ENCODE results near the gene SAMM50.

GRCh38 chr22:44042249-44043218 is 87.3 kb downstream of the SAMM50 start:
- TF ChIP-seq, protein P1, sequence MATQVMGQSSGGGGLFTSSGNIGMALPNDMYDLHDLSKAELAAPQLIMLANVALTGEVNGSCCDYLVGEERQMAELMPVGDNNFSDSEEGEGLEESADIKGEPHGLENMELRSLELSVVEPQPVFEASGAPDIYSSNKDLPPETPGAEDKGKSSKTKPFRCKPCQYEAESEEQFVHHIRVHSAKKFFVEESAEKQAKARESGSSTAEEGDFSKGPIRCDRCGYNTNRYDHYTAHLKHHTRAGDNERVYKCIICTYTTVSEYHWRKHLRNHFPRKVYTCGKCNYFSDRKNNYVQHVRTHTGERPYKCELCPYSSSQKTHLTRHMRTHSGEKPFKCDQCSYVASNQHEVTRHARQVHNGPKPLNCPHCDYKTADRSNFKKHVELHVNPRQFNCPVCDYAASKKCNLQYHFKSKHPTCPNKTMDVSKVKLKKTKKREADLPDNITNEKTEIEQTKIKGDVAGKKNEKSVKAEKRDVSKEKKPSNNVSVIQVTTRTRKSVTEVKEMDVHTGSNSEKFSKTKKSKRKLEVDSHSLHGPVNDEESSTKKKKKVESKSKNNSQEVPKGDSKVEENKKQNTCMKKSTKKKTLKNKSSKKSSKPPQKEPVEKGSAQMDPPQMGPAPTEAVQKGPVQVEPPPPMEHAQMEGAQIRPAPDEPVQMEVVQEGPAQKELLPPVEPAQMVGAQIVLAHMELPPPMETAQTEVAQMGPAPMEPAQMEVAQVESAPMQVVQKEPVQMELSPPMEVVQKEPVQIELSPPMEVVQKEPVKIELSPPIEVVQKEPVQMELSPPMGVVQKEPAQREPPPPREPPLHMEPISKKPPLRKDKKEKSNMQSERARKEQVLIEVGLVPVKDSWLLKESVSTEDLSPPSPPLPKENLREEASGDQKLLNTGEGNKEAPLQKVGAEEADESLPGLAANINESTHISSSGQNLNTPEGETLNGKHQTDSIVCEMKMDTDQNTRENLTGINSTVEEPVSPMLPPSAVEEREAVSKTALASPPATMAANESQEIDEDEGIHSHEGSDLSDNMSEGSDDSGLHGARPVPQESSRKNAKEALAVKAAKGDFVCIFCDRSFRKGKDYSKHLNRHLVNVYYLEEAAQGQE (IDR thresholded peaks at IDR 0.05; ENCODE audit: low read depth) = no peak
- TF ChIP-seq POLR2A (IDR thresholded peaks at IDR 0.05; ENCODE audit: borderline replicate concordance, extremely low read depth, insufficient read depth, insufficient read length) = no peak
- no peak for TF ChIP-seq POLR2AphosphoS5 (IDR thresholded peaks at IDR 0.05; ENCODE audit: low read depth, low read length)
- no peak for TF ChIP-seq CTCF (IDR thresholded peaks at IDR 0.05 in 2 of 3, conservative IDR thresholded peaks at IDR 0.05 in 1 of 3; ENCODE audit: borderline replicate concordance in 1 of 3, insufficient read depth in 1 of 3, low read depth in 2 of 3, low read length in 2 of 3)
- TF ChIP-seq SP1 (IDR thresholded peaks at IDR 0.05; ENCODE audit: low read depth) = no peak
- TF ChIP-seq YY1 (IDR thresholded peaks at IDR 0.05; ENCODE audit: extremely low read depth, insufficient replicate concordance, low read depth, low read length) = no peak
- TF ChIP-seq EZH2 (IDR thresholded peaks at IDR 0.05) = no peak
- TF ChIP-seq MAX (IDR thresholded peaks at IDR 0.05) = no peak
- TF ChIP-seq JUND (IDR thresholded peaks at IDR 0.05) = no peak
- TF ChIP-seq RAD21 (IDR thresholded peaks at IDR 0.05; ENCODE audit: low read depth) = no peak
